ENCODE results near the gene TNIK. TPM values are rescaled to one million over a fixed set of nuclear protein-coding genes. Genes with fewer than 3 reads are reported as not detected.

TNIK gene
- total and polyA plus RNA-seq, 2 experiments from 2014 or later, result 14.6 to 34.3 TPM

DNA sequence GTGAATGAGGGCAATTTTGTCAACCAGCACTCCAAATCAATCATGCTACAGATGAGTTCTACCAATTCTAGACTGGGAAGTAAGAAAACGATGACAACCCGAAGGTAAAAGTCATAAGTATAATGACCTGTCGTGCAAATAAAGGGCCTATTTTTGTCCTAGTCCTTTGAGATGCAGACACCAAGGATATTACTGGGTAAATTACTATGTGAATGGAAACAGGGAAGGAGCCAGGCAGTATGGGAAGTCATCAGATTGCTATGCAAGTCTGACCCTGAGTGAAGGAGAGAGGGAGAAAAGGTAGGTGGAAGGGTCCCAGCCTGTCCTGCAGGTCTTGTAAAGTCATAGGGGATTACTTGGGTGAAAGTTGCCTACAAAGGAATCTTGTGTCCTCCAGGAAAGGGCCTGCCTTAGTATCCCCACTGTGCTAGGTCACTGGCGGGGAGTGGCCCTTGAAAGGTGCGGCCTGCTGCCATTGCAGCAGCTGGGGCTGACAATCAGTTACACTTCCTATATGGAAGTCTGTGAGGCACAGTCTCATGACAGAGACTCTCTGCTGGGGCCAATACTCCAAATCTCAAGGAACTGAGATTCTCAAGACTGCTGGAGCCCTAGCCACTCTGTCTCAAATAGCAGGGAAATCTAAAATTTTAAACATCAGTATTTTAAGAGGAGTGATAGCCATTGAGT lies 283.8 kb downstream of the TNIK start:
- Histone ChIP-seq H3K9me2 (ENCODE audit: insufficient read depth) (no peaks in the 10 kb centered on the region), H3K79me2 (replicated peaks; ENCODE audit: insufficient read depth) (no peaks in the 10 kb centered on the region; the same call in 1 of the 2 replicates), H3K4me3 (no peak overlapping the region), H3K27me3 (ENCODE audit: insufficient read depth) (no peaks in the 10 kb centered on the region), H4K20me1 (replicated peaks; ENCODE audit: insufficient read depth) (no peaks in the 10 kb centered on the region), H3K4me1 (ENCODE audit: insufficient read depth) (0 out of 2 replicates have a peak, but pooled peaks cover 3% of the 10 kb centered on the region), H3F3A (replicated peaks; ENCODE audit: low read depth) (no peaks in the 10 kb centered on the region), H3K4me2 (no peak overlapping the region), H3K27ac (ENCODE audit: low read depth) (no peak overlapping the region), H3K36me3 (ENCODE audit: insufficient read depth) (no peaks in the 10 kb centered on the region), H2AFZ (no peak overlapping the region)
- H3K36me3 Mint-ChIP-seq (ENCODE audit: low read depth), result peaks cover 15% of the 10 kb centered on the region; the same call in 2 of the 3 replicates
- ATAC-seq, result no peak
- no peaks in the 10 kb centered on the region for H3K9me3 Mint-ChIP-seq
- H3K27me3 Mint-ChIP-seq (ENCODE audit: insufficient read depth, low read depth, poor library complexity), result no peaks in the 10 kb centered on the region
- no peak overlapping the region for H3K27ac Mint-ChIP-seq
- H3K4me3 Mint-ChIP-seq, result no peak overlapping the region
- peaks cover 13% of the 10 kb centered on the region for H3K4me1 Mint-ChIP-seq
- TF ChIP-seq, protein P1, sequence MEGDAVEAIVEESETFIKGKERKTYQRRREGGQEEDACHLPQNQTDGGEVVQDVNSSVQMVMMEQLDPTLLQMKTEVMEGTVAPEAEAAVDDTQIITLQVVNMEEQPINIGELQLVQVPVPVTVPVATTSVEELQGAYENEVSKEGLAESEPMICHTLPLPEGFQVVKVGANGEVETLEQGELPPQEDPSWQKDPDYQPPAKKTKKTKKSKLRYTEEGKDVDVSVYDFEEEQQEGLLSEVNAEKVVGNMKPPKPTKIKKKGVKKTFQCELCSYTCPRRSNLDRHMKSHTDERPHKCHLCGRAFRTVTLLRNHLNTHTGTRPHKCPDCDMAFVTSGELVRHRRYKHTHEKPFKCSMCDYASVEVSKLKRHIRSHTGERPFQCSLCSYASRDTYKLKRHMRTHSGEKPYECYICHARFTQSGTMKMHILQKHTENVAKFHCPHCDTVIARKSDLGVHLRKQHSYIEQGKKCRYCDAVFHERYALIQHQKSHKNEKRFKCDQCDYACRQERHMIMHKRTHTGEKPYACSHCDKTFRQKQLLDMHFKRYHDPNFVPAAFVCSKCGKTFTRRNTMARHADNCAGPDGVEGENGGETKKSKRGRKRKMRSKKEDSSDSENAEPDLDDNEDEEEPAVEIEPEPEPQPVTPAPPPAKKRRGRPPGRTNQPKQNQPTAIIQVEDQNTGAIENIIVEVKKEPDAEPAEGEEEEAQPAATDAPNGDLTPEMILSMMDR (conservative IDR thresholded peaks at IDR 0.05; ENCODE audit: low read depth in 2 of 2), result no peak
- TF ChIP-seq, protein P2, sequence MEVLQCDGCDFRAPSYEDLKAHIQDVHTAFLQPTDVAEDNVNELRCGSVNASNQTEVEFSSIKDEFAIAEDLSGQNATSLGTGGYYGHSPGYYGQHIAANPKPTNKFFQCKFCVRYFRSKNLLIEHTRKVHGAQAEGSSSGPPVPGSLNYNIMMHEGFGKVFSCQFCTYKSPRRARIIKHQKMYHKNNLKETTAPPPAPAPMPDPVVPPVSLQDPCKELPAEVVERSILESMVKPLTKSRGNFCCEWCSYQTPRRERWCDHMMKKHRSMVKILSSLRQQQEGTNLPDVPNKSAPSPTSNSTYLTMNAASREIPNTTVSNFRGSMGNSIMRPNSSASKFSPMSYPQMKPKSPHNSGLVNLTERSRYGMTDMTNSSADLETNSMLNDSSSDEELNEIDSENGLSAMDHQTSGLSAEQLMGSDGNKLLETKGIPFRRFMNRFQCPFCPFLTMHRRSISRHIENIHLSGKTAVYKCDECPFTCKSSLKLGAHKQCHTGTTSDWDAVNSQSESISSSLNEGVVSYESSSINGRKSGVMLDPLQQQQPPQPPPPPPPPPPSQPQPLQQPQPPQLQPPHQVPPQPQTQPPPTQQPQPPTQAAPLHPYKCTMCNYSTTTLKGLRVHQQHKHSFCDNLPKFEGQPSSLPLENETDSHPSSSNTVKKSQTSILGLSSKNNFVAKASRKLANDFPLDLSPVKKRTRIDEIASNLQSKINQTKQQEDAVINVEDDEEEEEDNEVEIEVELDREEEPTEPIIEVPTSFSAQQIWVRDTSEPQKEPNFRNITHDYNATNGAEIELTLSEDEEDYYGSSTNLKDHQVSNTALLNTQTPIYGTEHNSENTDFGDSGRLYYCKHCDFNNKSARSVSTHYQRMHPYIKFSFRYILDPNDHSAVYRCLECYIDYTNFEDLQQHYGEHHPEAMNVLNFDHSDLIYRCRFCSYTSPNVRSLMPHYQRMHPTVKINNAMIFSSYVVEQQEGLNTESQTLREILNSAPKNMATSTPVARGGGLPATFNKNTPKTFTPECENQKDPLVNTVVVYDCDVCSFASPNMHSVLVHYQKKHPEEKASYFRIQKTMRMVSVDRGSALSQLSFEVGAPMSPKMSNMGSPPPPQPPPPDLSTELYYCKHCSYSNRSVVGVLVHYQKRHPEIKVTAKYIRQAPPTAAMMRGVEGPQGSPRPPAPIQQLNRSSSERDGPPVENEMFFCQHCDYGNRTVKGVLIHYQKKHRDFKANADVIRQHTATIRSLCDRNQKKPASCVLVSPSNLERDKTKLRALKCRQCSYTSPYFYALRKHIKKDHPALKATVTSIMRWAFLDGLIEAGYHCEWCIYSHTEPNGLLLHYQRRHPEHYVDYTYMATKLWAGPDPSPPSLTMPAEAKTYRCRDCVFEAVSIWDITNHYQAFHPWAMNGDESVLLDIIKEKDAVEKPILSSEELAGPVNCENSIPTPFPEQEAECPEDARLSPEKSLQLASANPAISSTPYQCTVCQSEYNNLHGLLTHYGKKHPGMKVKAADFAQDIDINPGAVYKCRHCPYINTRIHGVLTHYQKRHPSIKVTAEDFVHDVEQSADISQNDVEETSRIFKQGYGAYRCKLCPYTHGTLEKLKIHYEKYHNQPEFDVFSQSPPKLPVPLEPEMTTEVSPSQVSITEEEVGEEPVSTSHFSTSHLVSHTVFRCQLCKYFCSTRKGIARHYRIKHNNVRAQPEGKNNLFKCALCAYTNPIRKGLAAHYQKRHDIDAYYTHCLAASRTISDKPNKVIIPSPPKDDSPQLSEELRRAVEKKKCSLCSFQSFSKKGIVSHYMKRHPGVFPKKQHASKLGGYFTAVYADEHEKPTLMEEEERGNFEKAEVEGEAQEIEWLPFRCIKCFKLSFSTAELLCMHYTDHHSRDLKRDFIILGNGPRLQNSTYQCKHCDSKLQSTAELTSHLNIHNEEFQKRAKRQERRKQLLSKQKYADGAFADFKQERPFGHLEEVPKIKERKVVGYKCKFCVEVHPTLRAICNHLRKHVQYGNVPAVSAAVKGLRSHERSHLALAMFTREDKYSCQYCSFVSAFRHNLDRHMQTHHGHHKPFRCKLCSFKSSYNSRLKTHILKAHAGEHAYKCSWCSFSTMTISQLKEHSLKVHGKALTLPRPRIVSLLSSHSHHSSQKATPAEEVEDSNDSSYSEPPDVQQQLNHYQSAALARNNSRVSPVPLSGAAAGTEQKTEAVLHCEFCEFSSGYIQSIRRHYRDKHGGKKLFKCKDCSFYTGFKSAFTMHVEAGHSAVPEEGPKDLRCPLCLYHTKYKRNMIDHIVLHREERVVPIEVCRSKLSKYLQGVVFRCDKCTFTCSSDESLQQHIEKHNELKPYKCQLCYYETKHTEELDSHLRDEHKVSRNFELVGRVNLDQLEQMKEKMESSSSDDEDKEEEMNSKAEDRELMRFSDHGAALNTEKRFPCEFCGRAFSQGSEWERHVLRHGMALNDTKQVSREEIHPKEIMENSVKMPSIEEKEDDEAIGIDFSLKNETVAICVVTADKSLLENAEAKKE (CRISPR knock-in tag; IDR thresholded peaks at IDR 0.05), result no peak
- TF ChIP-seq EZH2 (IDR thresholded peaks at IDR 0.05; ENCODE audit: low read depth, unreplicated experiment) (no peak), JUNB (IDR thresholded peaks at IDR 0.05; ENCODE audit: unreplicated experiment) (no peak), POLR2AphosphoS5 (IDR thresholded peaks at IDR 0.05; ENCODE audit: low read depth) (no peak), ZNF114 (CRISPR knock-in tag; IDR thresholded peaks at IDR 0.05) (no peak), STAT1 (IDR thresholded peaks at IDR 0.05; ENCODE audit: unreplicated experiment) (no peak), ETS1 (IDR thresholded peaks at IDR 0.05) (no peak), EZH2phosphoT487 (IDR thresholded peaks at IDR 0.05; ENCODE audit: unreplicated experiment) (no peak), NANOG (IDR thresholded peaks at IDR 0.05; ENCODE audit: borderline replicate concordance) (no peak), CREB1 (CRISPR knock-in tag; IDR thresholded peaks at IDR 0.05; ENCODE audit: low read depth) (no peak), ZNF331 (CRISPR knock-in tag; IDR thresholded peaks at IDR 0.05; ENCODE audit: low read depth) (no peak)
- TF ChIP-seq, protein P3, sequence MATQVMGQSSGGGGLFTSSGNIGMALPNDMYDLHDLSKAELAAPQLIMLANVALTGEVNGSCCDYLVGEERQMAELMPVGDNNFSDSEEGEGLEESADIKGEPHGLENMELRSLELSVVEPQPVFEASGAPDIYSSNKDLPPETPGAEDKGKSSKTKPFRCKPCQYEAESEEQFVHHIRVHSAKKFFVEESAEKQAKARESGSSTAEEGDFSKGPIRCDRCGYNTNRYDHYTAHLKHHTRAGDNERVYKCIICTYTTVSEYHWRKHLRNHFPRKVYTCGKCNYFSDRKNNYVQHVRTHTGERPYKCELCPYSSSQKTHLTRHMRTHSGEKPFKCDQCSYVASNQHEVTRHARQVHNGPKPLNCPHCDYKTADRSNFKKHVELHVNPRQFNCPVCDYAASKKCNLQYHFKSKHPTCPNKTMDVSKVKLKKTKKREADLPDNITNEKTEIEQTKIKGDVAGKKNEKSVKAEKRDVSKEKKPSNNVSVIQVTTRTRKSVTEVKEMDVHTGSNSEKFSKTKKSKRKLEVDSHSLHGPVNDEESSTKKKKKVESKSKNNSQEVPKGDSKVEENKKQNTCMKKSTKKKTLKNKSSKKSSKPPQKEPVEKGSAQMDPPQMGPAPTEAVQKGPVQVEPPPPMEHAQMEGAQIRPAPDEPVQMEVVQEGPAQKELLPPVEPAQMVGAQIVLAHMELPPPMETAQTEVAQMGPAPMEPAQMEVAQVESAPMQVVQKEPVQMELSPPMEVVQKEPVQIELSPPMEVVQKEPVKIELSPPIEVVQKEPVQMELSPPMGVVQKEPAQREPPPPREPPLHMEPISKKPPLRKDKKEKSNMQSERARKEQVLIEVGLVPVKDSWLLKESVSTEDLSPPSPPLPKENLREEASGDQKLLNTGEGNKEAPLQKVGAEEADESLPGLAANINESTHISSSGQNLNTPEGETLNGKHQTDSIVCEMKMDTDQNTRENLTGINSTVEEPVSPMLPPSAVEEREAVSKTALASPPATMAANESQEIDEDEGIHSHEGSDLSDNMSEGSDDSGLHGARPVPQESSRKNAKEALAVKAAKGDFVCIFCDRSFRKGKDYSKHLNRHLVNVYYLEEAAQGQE (IDR thresholded peaks at IDR 0.05; ENCODE audit: unreplicated experiment), result no peak
- no peak for DNase-seq (ENCODE audit: low spot score)
